ENCODE results near the gene DYNC1H1.

The DYNC1H1 gene

DNA sequence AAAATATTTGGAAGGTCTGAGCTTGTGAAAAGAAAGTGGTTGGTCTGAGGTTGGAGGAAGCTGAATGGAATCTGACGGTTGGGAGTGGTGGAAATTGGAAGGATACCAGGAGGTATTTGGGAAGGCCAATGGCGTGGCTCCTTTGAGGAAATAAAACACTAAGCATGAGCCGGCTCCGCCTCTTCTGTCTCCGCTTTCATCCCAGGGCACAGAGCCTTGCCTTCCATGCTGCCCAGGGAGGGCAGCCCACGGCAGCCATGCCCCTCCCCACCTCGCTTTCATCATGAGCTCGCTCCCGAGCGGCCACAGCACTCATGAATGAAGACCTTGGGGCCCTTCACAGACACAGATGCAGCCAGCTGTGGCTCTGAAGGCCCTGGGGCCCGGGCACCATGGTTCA, 86.3 kb downstream of the DYNC1H1 start:
- Histone ChIP-seq H3K4me2 (ENCODE audit: low read length) (no peak overlapping the region), H2AFZ (no peak overlapping the region), H3K27ac (no peak overlapping the region), H3K9me3 (ENCODE audit: control insufficient read depth, low read length) (no peaks in the 10 kb centered on the region), H3K27me3 (ENCODE audit: control insufficient read depth, insufficient read depth, low read length) (no peaks in the 10 kb centered on the region), H3K4me3 (ENCODE audit: low read depth, low read length) (no peak overlapping the region), H3K79me2 (no peaks in the 10 kb centered on the region), H3K4me1 (no peaks in the 10 kb centered on the region), H3K9ac (no peak overlapping the region), H3K36me3 (ENCODE audit: control insufficient read depth, insufficient read depth, low read length) (no peaks in the 10 kb centered on the region)
- TF ChIP-seq, protein P1, sequence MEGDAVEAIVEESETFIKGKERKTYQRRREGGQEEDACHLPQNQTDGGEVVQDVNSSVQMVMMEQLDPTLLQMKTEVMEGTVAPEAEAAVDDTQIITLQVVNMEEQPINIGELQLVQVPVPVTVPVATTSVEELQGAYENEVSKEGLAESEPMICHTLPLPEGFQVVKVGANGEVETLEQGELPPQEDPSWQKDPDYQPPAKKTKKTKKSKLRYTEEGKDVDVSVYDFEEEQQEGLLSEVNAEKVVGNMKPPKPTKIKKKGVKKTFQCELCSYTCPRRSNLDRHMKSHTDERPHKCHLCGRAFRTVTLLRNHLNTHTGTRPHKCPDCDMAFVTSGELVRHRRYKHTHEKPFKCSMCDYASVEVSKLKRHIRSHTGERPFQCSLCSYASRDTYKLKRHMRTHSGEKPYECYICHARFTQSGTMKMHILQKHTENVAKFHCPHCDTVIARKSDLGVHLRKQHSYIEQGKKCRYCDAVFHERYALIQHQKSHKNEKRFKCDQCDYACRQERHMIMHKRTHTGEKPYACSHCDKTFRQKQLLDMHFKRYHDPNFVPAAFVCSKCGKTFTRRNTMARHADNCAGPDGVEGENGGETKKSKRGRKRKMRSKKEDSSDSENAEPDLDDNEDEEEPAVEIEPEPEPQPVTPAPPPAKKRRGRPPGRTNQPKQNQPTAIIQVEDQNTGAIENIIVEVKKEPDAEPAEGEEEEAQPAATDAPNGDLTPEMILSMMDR (IDR thresholded peaks at IDR 0.05), result no peak

DNA sequence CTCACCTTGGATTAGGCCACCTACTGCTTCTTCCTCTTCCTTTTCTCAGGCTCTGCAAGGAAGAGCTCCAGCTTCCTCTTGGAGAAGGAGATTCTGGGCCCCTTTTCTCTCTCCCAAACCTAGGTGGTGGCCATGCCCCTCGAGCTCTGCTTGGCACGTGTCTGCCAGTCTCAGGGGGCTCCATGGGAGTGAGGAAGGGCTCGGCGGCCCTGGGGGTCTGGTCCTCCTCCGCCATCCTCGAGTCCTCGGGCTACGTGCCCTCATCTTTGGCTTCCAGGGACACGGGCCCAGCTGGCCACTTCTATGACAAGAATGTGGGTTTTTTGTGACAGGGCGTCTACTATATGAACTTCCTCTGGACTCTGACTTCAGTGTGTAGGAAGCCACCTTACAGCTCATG, 88.1 kb downstream of the DYNC1H1 start:
- no peaks in the 10 kb centered on the region for H3K9me3 ChIP-seq (ENCODE audit: control insufficient read depth, low read length)
- no peak overlapping the region for H3K4me3 ChIP-seq (ENCODE audit: low read depth, low read length)
- H2AFZ ChIP-seq, result no peak overlapping the region
- no peak overlapping the region for H3K27ac ChIP-seq
- H3K4me2 ChIP-seq (ENCODE audit: low read length), result no peak overlapping the region
- TF ChIP-seq, protein P1 (IDR thresholded peaks at IDR 0.05), result no peak
- H3K4me1 ChIP-seq, result no peaks in the 10 kb centered on the region
- no peaks in the 10 kb centered on the region for H3K36me3 ChIP-seq (ENCODE audit: control insufficient read depth, insufficient read depth, low read length)
- no peaks in the 10 kb centered on the region for H3K27me3 ChIP-seq (ENCODE audit: control insufficient read depth, insufficient read depth, low read length)
- H3K79me2 ChIP-seq, result no peaks in the 10 kb centered on the region
- H3K9ac ChIP-seq, result no peak overlapping the region

DNA sequence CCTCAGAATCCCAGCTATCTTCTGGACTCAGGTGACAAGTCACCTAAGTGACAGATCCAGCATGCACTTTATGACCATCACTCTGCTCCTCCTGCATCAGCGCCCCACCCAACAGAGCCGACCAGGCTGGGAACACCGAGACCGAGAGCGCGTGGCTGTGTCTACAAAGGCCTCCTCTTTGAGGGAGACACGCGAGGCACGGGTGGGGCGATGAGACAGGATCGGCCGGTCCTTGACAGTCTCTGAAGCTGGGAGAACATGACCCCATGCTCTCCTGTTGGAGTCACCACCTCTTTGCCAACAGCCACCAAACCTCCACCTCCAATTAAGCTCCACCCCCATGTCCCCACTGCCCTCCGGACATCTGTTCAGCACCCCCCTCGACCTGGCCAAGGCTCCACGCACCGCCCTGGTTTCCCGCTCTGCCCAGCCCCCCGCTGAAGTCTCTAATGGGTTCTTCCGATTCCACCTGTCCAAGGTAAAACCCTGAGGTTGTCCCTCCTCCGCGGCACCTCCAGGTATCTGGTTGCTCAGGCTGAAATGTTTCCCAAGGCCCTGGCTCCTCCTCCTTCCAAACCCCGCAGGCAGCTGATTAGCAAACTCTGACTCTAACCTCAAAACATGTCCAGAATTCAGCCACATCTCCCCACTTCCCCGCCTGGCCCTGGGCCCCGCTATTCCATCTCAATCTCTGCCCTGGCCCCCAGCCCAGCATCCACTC, 91.0 kb downstream of the DYNC1H1 start:
- no peaks in the 10 kb centered on the region for H3K27me3 ChIP-seq (ENCODE audit: control insufficient read depth, insufficient read depth, low read length)
- TF ChIP-seq, protein P1 (IDR thresholded peaks at IDR 0.05), result no peak
- H3K36me3 ChIP-seq (ENCODE audit: control insufficient read depth, insufficient read depth, low read length), result no peaks in the 10 kb centered on the region
- H3K4me2 ChIP-seq (ENCODE audit: low read length), result no peak overlapping the region
- H3K79me2 ChIP-seq, result no peaks in the 10 kb centered on the region
- H2AFZ ChIP-seq, result no peak overlapping the region
- no peak overlapping the region for H3K9ac ChIP-seq
- H3K27ac ChIP-seq, result no peak overlapping the region
- no peak overlapping the region for H3K4me3 ChIP-seq (ENCODE audit: low read depth, low read length)
- H3K9me3 ChIP-seq (ENCODE audit: control insufficient read depth, low read length), result no peaks in the 10 kb centered on the region
- no peaks in the 10 kb centered on the region for H3K4me1 ChIP-seq

DNA sequence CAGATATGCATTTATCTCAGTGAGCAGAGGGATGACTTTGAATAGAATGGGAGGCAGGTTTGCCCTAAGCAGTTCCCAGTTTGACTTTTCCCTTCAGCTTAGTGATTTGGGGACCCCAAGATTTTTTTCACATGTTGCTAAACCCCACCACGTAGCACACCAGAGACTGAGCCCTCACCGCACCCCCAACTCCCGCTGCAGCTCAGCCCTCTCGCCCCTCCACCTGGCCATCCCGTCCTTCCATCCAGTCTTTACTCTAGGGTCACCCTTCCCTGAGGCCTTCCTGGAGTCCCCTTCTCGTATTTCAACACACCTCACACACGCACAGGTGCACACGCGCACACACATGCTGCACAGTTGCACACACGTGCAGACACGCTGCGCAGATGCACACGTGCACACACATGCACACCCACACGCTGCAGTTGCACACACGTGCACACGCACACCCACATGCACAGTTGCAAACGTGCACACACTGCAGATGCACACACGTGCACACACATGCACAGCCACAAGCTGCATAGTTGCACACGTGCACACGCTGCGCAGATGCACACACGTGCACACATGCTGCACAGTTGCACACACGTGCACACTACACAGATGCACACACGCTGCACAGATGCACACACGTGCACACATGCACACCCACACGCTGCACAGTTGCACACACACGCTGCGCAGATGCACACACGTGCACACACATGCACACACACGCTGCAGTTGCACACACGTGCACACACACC, 92.5 kb downstream of the DYNC1H1 start:
- Histone ChIP-seq H3K27ac (no peak overlapping the region), H3K4me1 (no peaks in the 10 kb centered on the region), H3K9me3 (ENCODE audit: control insufficient read depth, low read length) (no peaks in the 10 kb centered on the region), H3K4me2 (ENCODE audit: low read length) (no peak overlapping the region), H3K9ac (no peak overlapping the region), H3K79me2 (no peaks in the 10 kb centered on the region), H2AFZ (no peak overlapping the region), H3K4me3 (ENCODE audit: low read depth, low read length) (no peak overlapping the region), H3K36me3 (ENCODE audit: control insufficient read depth, insufficient read depth, low read length) (no peaks in the 10 kb centered on the region), H3K27me3 (ENCODE audit: control insufficient read depth, insufficient read depth, low read length) (no peaks in the 10 kb centered on the region)
- TF ChIP-seq, protein P1 (IDR thresholded peaks at IDR 0.05), result no peak
